ENCODE measurements around the gene CDHR4. TPM values are rescaled to one million over a fixed set of nuclear protein-coding genes. Genes with fewer than 3 reads are reported as not detected.

The CDHR4 gene
- total and polyA plus RNA-seq, 2 donors (not counting 1 experiment from before 2014, with no cell fraction given) = 0.18 to 0.32 TPM

GRCh38 chr3:49786357-49787181 is 13.1 kb downstream of the CDHR4 start, which contains the start of gene IP6K1:
Gene IP6K1, minus strand, starts transcription at chr3:49786542. Its CDS starts 38,502 bp downstream, at chr3:49748040.
- peaks cover 24% of the 10 kb centered on the region for H3K4me1 Mint-ChIP-seq
- peak within 1 kb of the TSS; percentile 94 to 95 for H3K27ac ChIP-seq (ENCODE audit: low read length in 2 of 2)
- TF ChIP-seq CTCF (IDR thresholded peaks at IDR 0.05) (no peak), EZH2 (IDR thresholded peaks at IDR 0.05; ENCODE audit: borderline replicate concordance, insufficient read depth, low read depth, low read length, poor library complexity, severe bottlenecking) (no peak)
- WGBS (ENCODE audit: insufficient coverage) = 3% methylated on average over 55 of the region's 55 CpGs
- peak within 1 kb of the TSS; percentile 84 for H3K9ac ChIP-seq (ENCODE audit: low read length)
- ATAC-seq (ENCODE audit: low read depth) (peak; percentile 99), DNase-seq (peak; percentile 99)
- peak within 1 kb of the TSS; percentile 69 to 98 (median 88) for H3K4me3 ChIP-seq (ENCODE audit: control extremely low read depth in 1 of 5, extremely low read depth in 1 of 5, insufficient read depth in 1 of 5, low read depth in 2 of 5, low read length in 4 of 5)
- ChIA-PET CTCF (interaction anchor here (0.9 to 2.8 kb wide), 5 partner anchors 16 to 247 kb away, joined by 3 to 15 read pairs (median 5); partner anchors contain the start of genes AMIGO3 and INKA1), POLR2A (interaction anchor here (0.8 to 3.1 kb wide), 5 partner anchors 17 to 69 kb away, joined by 3 to 13 read pairs (median 10); partner anchors contain the start of genes INKA1 and UBA7)
- no peaks in the 10 kb centered on the region for H3K27me3 ChIP-seq (replicated peaks in 1 of 4; ENCODE audit: control extremely low read depth in 1 of 4, control insufficient read depth in 3 of 4, insufficient read depth in 4 of 4, low read length in 3 of 4)
- intact Hi-C loops (cut with micrococcal nuclease) = loop anchor here (1.0 to 10.0 kb wide), 8 partner anchors 16 to 301 kb away; partner anchors contain the start of genes AMIGO3, APEH, RBM5 and RBM6
- peaks cover 0 to 9% of the 10 kb centered on the region in 2 experiments for H3K36me3 ChIP-seq (replicated peaks in 1 of 2; ENCODE audit: control extremely low read depth in 1 of 2, control insufficient read depth in 1 of 2, extremely low read depth in 1 of 2, insufficient read depth in 2 of 2, low read length in 1 of 2)
- H2AFZ ChIP-seq (ENCODE audit: insufficient read depth, low read depth, low read length, poor library complexity, severe bottlenecking) = peak within 1 kb of the TSS; percentile 93
- peaks cover 17 to 34% of the 10 kb centered on the region in 2 donors for H3K4me1 ChIP-seq (ENCODE audit: control insufficient read depth in 2 of 2, insufficient read depth in 2 of 2, low read length in 2 of 2)
- H4K20me1 ChIP-seq (ENCODE audit: control insufficient read depth, insufficient read depth, low read length, poor library complexity, severe bottlenecking) = peaks cover 8% of the 10 kb centered on the region
- H3K27ac Mint-ChIP-seq = peak within 1 kb of the TSS; percentile 99
- peak within 1 kb of the TSS; percentile 97 for H3K4me3 Mint-ChIP-seq
- no peaks in the 10 kb centered on the region for H3K9me3 ChIP-seq (ENCODE audit: control extremely low read depth in 1 of 3, control insufficient read depth in 2 of 3, insufficient read depth in 1 of 3, low read length in 2 of 3)
- no peaks in the 10 kb centered on the region for H3K27me3 Mint-ChIP-seq
- peaks cover 54% of the 10 kb centered on the region for H3K79me2 ChIP-seq (ENCODE audit: control insufficient read depth, insufficient read depth, low read length)
- no peaks in the 10 kb centered on the region for H3K9me3 Mint-ChIP-seq (ENCODE audit: insufficient read depth)
- peak within 1 kb of the TSS; percentile 84 for H3K4me2 ChIP-seq (replicated peaks; ENCODE audit: low read depth, low read length, poor library complexity, severe bottlenecking)

Data from B cell (primary cell).